ENCODE results near the gene AMOTL2.
A peak's percentile ranks its signal among the peaks of the same experiment; 100 is the strongest.

The AMOTL2 gene

DNA sequence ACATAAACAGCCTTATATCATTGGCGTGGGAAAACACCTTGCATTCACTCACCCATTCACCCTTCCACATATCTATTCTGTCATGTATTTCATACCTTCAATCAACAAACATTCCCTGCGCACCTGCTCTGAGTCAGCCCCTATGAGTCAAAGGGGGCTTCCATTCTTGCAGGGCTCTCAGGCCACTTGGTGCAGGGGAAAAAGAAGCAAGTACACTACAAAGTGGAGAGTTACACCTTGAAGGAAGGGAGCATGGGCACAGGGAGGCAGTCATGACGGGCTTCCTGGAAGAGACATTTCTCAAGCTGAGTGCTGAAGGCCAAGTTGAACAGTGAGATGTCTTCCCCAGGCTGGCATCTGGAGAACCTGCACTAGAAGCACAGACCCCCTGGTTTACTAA is 4.6 kb upstream of the AMOTL2 start:
- DNase-seq, result no peak

DNA sequence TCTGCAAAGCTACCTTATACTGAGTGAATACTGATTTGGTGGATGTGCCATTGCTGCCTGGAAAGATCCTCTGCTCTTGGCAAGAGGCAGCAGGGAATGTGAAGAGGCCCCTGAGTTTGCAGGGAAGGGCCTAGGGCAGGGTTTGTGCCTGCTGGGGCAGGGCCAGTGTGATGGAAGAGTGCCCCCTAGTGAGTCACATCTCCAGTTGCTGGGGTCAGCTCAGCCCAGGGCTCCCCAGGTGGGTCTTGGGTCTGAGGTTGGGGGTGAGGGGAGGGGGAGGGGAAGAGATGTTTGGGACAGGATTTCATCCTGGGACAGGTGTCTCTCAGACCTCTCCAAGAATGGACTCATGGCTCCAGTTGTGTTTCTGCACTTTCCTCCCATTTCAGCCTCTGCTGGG is 4.1 kb upstream of the AMOTL2 start:
- no peak for DNase-seq

DNA sequence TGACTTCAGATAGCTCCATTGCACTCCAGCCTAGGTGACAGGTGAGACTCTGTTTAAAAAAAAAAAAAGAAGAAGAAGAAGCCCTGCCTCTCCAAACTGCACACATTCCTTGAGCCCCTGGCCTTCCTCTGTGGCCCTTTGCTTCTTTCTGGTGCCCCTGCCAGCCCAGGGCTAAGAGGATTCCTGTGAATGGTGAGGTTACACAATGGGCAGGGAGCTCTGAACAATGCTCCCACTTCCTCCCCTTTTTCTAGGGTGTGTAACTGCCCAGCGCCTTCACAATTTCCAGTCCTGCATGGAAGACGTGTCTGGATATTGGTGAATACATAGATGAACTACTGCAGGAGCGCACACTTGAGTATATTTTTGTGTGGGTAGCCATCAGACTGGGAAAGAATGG is 3.6 kb upstream of the AMOTL2 start:
- DNase-seq, result no peak

DNA sequence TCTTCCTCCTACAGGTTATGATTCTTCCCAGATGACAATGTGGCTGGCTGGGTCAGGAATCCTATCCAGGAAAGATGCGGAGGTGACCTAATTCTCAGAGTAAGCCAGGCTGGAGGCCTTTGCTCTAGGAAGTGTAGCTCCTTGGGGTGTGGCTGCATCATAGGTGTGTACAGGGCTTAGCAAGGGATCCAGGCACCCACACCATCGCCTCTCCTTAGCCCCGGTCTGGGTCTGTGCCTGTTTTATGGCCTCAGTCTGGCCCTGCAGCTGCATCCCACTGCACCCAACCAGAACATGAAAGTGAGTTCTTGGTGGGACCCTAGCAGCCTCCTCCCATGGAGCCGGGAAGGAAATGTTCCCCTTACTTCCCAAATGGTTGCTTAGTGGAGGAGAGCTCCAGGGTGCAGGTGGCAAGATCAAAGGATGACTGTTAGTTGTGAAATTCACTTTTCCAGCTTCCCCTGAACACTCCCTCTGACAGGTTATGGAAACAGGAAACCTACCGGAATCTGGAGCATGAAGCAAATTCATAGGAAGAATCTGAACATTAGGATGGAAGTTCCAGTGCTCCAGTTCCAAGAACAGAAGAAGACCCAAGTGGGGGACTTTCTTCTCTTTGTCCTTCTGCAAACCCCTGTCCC is 2.7 kb upstream of the AMOTL2 start:
- DNase-seq, result no peak

DNA sequence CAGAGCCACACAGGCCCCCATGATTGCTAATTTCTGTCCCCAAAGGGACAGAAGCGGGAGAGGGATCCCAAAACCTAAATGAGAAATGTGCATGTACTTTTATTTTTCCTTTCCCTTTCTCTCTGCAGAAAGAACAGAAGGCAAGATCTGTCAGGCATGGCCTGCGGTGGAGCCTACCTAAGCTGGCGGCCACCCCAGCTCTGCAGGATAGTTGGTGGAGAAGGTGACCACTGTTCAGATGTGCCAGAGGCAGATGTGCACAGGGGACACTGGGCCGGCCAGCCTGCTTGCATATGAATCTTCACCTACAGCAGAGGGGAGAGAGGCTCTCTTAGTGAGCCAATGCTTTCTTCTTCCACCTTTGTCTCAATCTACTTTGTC is 2.1 kb upstream of the AMOTL2 start:
- no peak for DNase-seq

DNA sequence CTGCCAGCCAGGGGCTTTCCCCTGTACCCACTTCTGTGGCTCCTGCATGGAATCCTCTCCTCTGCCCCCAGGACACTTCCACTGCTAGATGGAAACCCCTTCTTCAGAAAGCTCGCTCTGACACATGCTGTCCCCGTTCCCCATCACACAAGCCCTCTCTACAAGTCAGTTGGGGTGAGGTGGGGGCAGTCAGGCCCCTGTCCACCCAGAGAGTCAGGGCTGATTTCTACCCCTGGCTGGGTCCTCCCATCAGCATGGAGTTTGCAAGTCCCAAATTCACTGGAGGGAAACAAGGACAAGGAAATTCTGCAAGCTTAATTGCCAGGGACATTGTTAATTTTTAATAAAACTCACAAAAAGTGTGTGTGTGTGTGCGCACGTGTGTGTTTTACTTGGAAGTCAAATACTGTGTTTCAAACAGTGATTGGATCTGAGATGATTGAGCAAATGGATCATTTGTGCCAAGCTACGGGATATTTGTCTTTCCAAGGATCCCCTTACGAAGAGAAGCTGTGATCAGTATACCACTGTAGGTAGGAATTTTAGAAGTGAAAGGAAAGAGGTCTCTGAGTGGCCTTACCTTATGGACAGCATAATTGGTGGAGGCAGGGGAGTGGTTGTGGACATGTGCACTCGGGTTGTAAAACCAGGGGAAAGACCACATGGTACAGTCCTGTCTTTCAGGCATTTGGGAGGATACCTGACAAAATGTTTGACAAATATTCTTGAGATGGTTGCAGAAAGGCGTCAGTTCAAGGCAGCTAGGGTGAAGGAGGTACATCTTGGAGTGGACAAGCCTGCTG is 1.5 kb upstream of the AMOTL2 start:
- no peak for DNase-seq

DNA sequence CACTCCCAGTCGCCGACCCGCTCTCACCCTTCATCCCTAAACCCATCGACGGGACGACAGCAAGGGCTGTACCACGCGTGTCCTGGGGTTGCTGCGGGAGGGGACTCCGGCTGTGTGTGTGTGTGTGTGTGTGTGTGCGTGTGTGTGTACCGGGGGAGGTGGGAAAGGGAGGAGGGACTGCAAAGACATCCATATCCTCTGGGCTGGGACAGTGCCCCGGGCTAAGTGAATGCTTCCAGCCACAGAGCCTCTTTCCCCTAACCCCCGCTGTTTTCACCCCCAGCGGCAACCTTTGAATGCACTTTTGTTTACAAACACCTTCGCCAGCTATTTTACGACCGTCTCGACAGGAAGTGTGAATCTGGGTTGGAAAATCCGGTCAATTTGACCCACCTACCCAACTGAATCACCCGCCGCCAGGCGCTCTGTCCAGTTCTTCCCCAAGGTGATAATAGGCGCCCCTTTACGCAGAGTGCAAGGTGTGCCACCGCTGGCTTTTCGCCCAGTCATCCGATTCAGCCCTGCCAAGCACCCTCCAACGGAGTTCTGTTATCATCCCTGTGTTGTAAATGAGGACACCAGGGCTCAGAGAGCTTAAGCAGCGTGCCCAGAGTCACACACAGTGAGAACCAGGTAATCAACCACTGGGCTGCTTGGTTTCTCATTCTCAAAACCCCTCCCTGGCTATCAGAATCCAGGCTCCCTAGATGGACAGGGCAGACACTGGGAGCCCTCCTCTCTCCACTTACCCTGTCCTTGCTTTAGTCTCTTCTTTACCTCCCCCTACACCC is 739 bp upstream of the AMOTL2 start:
- peak in 2 of 3 experiments; percentile 65 to 71 for DNase-seq

DNA sequence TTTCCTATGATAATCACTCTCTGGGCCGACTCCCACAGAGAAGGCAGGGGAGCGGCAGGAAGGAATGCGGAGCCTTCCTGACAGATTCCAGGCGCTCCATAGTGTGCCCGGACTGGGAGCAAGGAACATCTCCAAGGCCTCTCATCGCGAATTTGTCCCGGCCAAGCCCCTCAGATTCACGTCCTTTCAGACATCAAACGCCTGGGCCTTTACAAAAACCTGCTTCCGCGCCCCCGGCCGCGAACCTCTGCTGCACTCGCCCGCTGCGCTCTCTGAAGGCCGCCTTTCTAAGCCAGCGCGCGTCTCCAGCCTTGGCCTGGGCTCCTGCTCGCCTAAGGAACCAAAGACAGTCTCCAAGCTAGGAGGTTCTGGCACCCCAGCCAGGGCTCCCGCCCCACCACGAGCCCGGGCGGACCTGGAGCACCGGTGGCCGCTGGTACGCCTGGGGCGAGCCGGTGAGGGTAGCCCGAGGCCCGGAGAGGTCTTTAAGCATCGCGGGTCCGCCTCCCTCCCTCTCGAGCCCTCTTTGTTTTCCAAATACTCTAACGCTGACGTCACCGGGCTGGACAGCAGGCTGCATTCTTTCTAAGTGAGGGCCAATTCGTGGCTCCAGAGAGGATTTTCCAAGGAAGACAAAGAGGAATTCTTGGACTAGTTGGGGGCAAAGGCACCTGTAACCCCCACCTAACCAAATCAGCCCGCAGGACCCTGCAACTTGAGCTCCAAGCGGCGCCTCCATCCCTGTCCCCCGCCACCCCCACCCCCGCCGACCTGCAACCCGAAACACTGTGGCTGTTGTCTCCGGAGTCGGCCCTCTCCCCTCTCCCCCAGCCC is 759 bp downstream of the AMOTL2 start:
- DNase-seq, result peak in 2 of 3 experiments; percentile 55 to 68

DNA sequence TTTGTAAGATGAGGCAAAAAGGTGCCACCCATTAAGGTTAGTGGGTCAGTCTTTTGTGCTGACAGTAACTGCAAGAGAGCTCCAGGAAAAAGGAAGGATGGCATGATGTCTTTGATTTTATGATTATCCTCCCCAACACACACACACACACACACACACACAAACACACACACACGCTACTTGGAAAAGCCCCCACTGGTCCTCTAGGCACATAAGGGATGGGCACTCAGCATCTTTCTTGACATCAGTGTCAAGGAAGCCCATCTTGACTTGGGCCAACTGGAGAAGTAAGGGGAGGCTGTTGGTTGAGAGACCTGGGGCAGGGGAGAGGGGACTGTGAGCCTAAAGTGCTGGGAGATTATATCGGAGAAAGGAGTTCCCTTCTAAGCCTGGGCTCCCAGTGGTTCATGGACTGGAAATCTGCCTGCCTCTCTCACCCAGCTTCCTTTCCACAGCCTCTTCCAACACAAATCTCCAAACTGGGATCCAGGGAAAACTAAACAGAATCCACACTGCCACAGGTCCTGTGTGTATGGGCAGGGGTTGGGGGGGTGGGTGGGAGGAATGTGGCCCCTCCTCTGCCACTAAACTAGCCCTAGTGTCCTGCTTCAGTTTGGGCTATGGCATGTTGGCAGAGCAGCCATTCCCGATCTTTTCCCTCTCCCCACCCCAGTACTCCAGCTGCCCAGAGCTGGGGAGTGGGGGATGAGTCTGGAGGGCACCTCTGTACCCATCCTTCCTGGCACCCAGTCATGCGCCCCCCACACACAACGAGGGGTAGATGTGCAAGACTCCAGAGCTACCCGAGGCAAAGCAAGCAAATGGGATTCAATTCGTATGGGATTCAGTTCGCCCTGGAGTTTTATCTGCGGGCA is 1.6 kb downstream of the AMOTL2 start:
- no peak for DNase-seq

DNA sequence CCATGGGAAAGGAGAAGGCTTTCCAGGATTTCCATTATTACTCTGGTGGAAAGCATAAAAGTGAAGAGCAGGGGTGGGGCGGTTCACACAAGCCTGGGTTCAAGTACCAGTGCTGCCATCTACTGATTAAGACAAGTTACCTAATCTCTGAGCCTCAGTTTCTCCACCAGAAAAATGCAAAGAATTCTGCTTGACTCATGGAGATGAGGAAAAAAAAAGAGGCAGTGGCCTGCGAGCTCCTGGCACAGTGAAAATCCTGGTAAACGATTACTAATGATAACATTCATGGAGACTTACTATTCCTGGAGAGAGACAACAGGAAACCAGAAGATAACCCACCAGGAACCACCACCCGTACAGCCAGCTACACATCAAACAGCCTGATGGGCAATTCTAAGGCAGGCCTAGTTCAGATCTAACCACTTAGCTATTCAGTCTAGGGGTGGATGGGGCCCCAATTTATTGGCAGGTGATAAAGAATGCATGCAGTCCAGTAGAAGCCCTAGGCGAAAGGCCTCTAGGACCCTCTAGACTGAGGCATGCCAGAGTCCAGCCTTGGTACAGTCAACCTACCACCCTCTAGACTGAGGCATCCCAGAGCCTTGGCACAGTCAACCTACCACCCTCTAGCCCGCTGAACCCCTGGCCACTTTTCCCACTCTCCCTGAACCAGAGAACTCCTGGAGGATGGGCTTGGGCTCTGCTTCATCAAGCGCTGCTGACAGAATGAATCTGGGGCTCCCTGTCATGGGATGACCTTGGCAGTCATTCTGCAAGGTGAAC is 2.5 kb downstream of the AMOTL2 start:
- DNase-seq, result no peak

DNA sequence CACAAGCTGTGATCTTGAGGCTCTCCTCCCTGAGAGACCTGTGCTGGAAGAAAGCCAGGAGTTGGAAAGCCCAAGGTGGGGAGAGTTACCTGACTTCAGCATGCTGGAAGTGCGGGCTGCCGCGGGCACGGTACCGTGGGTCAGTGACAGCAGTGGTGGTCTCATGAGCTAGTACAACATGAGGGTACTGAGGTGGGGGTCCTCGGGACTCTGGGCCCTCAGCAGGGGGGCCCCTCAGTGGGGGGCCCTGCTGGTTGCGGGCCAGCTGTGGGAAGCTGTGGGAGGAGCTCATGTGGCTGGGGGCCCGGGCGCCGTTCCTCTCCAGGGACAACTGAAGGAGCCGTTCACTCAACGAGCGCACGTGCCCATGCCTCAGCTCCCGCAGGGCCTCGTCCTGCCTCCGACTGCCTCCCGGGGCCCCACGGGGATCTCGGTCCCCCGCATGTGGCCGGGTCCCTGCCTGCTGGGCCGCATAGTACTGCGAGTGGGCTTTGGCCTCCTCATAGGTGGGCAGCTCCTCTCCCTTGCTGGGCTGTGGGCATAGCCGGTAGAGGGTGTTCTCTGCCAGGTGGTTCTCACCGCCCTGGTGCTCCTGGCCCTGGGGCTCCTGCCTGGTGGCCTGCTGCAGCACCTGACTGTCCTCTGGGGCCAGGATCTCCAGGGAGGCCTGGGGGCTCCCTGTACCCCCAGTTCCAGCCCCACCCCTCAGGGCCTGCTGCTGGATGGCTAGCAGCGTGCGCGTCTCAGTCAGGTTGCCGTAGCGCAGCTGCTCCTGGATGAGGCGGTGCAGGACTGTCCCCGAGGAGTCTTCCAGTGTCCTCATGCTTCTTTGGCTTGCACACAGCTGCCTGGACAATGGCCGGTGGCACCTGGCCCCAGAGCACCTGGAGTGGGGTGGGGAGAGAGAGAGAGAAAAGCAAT is 3.4 kb downstream of the AMOTL2 start:
- DNase-seq, result peak in 1 of 3 experiments; percentile 8

DNA sequence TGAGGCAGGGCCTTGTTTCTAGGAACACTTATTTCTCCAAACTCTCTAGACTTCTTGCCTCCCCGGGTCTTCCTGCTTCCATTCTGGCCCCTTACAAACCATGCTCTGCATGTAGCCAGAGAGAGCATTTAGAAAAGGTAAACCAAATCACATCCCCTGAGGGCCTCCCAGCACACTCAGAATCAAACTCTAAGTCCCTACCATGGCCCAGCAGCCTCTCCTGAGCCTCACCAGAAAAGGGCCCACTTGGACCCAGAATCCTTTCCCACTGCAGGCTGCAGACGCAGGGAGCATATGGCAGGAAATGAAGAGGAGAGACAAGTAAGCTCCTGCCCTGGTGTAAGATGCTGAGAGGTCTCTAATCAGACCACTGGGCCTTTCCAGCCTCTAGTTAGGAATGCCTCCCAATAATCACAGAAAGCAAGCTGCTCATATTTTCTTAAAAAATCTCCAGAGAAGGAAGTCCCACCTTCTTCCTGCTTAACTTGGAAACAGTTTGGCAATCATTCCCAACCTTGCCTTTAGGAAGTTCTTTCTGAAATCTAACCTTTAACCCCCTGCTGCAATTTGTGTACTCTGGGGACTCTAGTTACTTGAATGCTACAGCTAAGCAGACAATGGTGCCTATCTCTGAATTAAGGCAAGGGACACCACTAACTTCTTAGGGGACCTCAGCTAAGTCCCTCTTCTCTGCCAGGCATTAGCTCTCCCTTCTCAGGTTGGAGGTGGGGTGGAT is 4.2 kb downstream of the AMOTL2 start:
- no peak for DNase-seq

DNA sequence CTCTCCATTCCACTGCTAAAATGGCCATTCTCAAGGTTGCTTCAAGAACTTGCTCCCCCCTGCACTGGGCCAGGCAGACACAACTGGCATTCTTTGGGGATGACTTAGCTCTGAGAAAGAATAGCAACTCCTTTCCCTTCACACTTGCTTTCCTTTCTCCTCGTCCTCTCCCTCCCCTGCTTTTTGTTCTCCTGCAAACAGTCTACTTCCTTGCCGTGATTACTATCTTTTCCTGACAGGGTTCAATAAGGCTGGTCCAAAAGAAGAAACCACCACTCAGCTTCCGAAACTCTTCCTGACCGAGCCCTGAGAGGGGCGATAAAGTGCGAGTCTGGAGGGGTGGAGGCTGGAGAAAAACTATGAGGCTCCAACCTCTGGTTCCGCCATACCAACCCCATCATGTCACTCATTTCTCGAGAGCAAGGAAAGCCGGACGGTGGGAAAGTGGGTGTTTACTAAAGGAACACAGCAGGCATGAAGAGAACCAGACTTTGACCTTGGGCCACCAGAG is 5.0 kb downstream of the AMOTL2 start:
- no peak for DNase-seq

DNA sequence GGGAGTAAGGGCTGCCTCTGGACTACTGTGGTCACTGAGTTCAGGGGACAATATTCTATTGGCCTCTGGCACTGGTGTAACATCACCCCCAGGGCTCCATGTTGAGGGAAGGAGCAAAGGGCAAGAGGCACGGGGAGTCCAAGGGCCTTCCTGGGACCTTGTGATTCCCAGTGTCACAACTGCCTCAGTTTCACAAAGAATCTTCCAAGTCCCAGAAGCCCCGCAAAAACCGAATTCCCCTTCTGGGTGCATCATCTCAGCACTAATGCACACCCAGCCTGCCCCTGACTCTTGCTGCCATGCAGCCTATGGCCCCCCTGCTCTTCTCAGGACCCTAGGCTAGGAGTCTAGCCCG is 5.5 kb downstream of the AMOTL2 start:
- DNase-seq, result no peak

DNA sequence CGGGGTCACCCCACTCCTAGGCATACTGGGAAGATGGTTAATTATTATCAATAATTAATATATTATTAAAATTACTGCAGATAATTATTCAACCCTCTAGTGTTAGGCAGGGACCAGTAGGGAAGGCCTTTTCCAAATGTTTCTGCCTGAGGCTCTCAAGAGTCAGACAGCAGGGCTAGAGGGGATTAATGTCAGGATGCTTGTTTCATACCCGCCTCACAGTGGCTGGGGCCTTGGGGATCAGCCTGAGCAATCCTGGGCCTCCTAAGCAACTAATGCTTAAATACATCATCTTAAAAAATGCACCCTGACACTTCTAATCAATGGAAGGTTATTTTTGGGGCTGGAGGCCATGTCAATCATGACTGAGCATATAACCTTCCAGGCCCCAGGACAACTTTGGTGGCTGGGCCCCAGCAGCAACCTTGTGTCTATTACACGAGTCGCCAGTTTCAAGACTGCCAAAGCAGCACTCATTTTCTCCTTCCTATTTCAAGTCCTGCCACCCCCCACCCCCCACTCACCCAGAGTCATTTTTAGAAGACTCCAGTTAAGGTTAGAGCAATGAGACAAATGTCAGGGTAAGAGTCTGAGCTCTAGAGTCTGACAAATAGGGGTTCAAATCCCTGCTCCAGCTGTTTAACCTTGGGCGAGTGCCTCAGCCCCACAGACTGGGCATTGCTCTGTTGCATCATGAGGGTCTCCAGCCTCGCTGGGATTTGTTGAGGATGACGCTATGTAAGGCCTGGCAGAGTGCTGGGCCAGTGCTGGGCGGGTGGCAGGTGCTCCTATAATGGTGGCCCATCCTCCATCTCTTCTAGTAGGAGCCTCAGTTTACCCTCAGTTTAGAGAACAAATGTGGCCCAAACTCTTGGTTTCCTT is 6.1 kb downstream of the AMOTL2 start:
- no peak for DNase-seq

DNA sequence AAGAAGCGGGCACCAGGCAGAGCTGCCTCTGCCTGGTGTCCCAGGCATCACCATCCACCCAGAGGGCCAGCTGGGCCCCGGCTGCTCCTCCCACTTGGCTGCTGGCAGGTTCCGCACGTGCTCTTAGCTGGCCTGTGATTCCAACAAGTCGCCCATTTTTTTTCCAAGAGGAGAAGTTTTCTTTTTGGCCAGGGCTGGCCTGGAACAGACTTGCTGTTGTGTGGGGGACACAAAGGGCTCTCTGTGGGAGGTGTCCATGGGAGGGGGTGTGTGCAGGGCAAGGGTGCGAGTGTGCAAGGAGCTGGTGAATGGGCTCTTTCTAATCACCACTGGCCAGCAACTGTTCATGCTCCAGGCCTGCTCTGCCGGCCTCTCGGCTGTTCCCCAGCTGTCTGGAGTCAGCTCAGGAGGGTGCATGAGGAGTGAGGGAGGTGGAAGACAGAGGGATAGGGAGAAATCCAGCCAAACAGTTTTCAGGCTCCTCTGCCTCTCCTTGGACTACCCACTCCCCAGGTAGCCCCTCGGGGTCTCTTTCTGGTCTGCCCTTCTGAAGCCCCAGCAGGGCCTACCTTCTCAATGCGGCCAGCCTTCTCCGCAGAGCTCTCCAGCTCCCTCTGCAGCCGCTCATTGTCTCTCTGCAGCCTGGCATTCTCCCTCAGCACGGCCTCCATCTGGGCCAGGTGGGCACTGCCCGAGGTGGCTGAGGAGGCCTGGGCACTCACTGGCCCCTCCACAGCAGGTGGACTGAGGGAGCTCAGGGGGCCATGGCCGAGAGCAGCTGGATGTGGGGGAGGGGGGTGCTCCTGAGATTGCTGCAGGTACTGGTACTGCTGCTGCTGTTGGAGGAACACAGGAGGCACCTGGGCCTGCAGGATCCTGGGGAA is 7.1 kb downstream of the AMOTL2 start:
- DNase-seq, result no peak

Measured in NCI-H1417 (cell line).